ENCODE measurements around the gene KDM2B.
"Not testable (repeated sequence)": the region's sequence is repeated elsewhere in the genome, so short reads cannot be mapped to it uniquely, and the experiment has no call there.

The KDM2B gene

DNA sequence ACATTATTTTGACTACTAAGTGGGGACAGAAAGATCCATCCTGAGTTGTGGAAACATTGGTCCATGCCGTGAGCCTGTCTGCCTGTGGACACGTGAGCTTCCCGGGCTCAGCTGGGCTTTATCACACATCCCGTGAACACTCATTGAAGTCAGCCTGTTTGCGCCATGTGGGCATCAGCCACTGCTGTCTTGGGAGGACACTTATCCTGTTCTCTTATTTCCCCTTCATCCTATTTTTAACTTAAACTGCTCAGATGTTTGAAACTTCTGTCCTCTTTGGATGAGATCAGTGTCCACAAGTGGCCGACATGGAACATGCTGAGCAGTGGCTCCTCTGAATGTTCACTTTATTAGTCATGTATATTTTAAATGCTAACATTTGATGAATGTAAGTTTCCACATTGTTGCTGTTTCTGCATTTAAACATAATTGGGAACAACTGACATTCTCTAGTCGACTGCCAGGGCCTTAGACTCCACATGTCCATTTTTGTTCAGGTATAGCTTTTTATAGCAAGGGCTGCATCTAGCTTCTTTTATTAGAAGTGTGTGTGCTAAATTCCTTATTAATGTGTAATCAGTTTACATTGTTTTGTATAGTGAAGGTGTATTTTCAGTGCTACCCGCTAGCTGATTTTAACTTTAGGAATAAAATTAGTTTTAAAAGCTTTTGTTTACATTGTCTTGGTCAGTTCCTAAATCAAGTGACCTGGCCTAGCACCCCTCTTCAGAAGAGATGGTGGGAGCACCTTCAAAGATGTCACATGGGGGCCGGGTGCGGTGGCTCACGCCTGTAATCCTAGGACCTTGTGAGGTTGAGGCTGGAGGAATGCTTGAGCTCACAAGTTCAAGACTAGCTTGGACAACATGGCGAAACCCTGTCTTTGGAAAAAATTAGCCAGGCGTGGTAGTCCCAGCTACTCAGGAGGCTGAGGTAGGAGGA, 156.9 kb downstream of the KDM2B start:
- DNase-seq: no peak

DNA sequence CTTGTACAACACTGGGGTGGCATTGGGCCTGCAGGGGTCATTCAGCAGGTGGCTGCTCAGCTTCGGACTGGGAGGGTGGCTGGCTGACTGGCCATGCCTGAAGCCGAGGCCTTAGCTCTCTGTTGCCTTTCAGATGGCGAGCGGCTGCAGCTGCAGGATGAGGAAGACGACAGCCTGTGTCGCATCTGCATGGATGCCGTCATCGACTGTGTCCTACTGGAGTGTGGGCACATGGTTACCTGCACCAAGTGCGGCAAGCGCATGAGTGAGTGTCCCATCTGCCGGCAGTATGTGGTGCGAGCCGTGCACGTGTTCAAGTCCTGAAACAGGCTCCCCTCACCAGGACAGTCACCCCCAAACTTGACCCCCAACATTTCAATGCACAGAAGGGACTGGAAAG, 157.6 kb downstream of the KDM2B start:
- DNase-seq: no peak

DNA sequence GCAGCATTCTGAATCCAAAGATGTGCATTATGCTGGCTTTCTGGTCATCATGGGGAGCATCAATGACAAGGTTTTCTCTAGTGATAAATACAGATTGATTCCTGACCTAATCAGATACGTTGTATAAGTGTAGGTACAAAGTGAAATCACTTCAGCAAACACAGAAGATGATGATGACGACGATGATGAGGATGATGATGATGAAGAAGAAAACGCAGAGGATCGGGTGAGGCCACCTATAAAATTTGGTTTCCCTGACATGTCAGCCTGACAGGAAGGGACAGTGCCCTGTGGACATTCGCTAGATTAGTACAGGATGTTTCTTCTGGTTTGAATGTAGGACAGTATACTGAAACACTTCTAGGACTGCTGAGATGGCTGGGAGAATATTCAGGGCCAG, 160.7 kb downstream of the KDM2B start:
- DNase-seq: no peak

DNA sequence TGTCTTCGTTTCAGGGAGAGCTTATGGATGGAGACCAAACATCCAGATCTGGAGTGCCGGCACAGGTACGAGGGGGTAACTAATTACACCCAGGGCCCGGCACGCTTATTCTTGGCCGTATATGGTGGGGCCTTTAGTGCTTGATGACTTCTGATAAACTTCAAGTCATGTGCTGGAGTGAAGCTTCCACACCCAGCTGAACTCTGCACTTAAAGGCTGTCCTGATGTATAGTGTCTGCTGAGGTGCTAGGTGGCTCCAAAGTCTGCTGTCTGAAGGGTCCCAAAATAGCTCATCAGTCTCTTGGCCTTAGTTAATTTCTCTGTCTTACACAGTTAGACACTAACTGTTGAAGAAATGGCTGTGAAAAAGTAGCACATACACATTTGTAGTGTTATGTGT, 163.0 kb downstream of the KDM2B start:
- DNase-seq: no peak

DNA sequence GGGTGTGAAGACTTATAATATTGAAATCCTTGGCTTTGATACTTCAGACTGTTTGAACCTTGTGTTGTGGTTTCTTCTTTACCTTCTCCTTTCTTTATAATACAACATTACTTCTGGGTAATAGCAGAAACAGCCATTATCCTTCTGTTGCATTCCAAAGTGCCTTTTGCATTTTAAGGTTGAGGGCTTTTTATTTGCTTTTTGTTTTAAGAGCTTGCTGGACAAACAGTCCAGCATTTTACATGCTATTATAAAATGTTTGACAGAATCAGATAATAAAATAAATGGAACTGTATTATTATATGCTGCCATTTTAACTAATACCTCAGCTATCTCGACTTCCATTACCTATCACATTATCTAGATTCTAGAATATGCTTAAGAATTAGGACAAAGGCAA, 166.9 kb downstream of the KDM2B start:
- DNase-seq: no peak

DNA sequence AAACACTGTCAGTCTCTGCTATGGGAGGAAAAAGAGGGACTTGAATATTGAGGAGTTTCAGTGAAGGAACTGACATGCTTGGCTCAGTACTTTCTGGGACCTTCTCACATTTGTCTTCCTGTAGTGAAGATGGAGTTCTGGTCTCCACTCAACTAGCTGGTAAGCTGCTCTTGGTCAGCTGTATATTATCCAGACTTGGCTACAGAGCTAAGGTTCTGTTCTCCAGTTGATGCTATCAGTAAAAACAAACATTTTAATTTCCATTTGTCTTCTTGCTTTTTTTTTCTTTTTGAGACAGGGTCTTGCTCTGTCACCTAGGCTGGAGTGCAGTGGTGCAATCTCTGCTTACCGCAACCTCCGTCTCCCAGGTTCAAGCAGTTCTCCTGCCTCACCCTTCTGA, 175.6 kb downstream of the KDM2B start:
- DNase-seq: no peak

DNA sequence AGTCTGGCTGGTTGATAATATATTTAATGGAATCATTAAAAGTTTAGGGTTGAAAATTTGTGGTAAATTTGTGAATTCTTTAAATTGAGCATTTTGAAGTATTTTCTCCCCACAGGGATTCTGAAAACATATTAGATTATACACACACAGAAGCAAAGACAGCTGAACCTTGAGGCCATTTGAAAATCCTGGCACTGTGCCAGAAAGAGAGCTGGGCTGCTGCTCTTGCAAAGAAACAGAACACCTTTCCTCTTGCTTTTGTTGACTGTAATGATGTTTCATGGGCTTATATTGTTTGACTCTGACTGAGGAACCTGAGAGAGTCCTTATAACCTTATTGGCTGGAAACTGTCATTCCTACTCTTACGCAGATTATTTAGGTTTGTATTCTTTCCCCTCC, 176.1 kb downstream of the KDM2B start:
- no peak for DNase-seq

DNA sequence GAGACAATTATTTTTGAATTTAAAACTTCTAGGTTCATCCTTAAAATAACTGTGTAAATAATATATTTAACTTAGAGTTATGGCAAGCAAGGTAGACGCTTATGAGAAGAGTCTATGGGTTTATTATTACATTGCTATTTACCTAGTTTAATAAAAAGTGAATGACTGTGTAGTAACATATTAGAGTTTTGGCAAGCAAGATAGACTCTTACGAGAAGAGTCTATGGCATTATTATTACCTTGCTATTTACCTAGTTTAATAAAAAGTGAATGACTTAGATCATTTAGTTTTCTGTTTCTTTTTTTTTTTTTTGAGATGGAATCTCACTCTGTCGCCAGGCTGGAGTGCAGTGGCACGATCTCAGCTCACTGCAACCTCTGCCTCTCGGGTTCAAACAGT, 177.1 kb downstream of the KDM2B start:
- no peak for DNase-seq

DNA sequence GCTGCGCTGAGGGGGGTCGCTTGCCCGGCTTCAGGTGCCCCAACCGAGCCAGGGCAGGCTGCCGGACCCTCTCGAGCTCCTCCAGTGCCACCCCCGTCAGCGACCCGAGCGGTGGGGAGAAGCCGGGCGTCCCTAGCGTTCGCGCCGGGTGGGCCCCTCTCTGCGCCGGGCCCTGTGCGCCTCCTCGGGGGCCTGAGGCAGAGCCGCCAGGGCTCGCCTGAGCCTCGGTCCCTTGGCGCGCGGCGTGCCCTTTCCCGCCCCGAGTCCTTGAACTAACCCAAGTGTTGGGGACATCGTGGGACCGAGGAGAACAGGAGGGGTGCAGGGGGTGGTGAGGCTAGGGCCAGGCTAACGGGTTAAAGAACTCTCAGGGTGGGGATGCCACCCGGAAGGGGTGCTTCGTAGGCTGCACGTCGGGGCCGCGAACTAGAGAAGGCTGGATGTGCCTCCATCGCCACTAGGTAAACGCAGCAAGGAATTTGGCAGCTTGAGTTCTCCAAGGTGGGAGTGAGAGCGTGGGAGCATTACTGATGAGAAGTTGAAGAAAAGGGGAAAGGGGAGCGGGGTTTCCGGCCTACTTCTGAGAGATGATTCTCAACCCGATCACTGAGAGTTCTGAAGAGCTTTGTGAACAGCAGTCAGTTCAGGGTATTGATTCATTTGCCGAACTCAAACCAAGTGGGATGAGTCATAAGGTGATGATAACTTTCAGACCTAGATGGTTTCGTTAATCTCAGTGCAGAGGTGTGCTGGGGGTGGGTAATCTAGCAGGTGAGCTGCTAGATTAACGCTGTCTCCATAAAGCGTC, 180.3 kb downstream of the KDM2B start:
- peak in 1 of 2 experiments; percentile 19 for DNase-seq

DNA sequence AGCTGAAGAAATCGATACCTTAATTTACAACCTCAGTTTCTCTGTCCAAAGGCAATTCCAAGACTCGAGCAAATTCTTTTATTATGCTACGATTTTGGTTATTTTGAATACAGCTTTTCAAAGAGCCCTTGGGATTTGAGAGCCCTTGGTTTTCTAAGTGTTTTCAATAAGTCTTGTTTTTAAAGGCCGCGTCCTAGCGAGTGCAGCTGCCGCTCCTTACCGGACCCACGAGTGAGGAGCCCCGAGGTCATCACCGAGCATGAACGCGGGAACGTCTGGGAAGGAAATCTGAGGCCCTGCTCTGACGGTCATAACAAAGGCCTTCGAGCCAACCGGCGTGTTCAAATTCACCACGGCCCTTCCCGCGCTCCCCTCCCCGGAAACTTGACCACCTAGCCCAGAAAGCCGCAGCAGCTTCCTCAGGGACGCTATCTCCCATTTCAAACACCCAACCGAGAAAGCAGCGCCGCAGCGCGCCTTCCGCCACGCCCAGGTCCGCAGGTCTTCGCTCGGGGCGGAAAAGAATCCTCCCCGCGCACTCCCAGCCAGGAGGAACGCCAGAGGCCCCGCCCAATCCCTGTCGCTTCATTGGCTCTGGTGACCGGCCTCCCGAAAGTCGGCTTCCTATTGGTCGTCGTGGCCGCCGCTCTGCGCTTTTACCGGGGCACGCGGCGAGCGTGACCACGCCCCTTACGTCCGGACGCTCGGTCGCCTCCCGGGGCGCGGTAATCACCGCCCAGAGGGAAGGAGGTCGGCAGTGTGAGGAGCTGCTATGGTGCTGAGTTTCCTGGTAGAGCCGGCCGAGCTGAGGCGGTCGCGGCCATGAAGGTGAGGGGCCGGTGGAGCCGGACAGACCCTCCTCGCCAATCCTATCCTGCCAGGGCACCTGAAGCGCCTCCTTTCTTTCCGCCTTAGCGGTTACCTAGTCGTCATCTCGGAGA, 181.2 kb downstream of the KDM2B start, which contains the start of gene RNF34:
RNF34 (plus strand) TSS at position 728 of the 941 bp plus-strand sequence; CDS start at position 823, 95 bp downstream.
- peak; percentile 98 for DNase-seq

DNA sequence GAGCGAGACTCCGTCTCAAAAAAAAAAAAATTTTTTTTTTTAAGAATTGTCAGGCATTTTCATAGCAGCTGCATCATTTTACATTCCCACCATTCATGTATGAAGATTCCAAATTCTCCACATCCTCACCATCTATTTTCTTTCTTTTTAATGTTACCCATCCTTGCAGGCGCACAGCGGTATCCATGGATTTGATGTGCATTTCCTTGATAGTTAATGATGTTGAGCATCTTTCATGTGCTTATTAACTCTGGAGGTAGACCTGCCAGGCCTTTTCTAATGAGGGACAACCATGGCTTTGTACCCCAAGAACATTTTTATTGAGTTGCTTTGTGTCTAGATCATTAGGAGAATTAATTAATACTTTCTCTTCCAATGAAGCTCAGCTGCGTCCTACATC, 182.5 kb downstream of the KDM2B start:
- no peak for DNase-seq

DNA sequence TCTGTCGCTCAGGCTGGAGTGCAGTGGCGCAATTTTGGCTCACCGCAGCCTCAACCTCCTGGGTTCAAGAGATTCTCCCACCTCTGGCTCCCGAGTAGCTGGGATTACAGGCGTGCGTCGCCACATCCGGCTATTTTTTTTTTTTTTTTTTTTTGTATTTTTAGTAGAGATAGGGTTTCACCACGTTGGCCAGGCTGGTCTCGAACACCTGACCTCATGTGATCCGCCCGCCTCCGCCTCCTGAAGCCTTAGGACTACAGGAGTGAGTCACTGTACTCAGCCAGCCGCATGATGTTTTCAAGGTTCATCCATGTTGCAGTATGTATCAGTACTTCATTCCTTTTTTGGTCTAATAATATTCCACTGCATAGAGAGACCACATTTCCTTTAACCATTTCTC, 183.3 kb downstream of the KDM2B start:
- DNase-seq: no peak

DNA sequence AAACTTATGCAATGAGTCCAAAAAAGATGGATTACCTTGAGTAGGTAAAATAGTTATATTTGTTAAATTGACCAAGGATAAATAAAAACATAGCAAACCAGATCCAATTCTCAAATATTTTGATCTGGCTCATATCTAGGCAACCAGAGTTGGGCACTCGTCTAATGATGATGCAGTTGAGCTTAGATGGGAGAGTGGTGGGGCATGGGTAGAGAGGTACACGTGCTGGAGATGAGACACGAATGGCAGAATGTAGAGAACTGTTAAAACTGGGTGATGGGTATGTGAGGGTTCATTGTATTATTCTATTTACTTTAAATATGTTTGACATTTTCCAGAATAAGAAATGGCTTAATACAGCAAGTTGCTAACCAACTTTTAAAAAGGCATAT, 188.5 kb downstream of the KDM2B start:
- DNase-seq: no peak

DNA sequence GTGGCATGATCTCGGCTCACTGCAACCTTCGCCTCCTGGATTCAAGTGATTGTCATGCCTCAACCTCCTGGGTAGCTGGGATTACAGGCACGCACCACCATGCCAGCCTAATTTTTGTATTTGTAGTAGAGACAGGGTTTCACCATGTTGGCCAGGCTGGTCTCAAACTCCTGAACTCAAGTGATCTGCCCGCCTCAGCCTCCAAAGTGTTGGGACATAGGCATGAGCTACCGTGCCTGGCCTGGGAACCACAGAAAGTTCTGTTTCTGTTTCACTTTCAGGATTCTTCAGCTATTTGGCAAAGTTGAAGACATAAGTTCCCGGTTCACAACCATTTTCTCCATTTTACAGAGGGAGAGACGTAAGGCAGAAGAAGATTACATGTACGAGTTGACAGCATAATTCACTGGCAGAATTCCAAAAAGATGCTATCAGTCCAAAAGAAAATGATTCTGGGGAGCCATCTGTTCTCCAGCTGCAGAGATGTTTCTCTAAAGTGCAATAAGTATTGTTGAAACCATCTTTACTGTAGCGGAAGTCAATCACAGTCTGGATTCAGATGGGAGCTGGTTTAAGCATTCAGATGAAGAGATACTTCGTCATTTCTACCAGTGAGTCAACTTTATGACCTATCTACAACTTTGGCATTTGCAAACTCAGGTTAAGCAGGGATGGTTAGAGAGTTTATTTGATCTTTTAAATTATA, 189.1 kb downstream of the KDM2B start:
- DNase-seq: no peak

DNA sequence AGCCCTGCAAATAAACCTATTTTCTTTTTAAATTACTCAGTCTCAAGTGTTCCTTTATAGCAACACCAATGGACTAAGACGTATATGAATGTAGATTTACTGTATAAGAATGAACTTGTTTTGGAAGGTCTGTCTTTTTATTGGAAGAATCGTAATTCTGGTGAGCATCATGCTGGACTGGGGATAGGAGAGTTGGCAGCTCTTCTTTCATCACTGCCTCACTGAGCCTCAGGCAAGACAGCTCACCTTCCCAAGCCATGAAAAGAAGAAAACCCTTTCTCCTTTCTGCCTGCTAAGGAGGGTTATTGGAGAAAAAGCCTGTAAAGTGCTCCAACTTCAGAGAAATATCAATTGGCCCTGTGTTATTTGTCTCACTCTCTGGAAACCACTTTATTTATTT, 190.0 kb downstream of the KDM2B start:
- no peak for DNase-seq

DNA sequence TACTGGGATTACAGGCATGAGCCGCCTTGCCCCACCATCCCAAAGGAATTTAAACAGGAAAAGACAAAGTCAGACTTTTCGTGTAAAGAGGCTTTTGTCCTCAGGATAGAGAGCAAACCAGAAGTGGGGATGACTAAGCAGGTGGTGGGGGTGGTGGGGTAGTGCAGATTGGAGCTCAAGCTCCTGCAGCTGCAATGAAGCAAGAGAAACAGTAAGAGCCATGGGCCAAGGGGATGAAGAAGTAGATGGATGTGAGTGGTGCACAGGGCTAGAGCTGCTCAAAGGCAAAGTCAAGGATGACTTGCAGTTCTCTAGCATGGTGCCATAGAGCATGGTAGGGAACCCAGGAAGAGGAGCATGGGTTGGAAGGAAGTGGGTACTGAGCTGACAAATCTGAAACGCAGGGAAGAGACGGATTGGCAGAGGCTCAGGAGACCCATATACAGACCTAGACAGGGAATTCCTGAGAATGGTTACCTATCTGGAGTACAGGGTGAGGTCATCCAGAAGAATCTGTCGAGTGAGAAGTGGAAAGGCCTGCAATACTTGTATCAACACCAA, 192.3 kb downstream of the KDM2B start:
- peak; percentile 84 to 85 for DNase-seq

DNA sequence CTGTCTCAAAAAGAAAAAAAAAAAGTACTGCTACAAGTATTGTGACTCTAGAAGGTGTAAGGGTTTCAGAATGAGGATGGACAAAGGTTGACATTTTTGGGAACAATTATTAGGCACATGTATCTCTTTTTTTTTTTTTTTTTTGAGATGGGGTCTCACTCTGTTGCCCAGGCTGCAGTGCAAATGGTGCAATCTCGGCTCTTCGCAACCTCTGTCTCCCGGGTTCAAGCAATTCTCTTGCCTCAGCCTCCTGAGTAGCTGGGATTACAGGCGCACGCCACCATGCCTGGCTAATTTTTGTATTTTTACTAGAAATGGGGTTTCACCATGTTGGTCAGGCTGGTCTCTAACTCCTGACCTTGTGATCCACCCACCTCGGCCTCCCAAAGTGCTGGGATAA, 195.9 kb downstream of the KDM2B start:
- not testable (repeated sequence) for DNase-seq

DNA sequence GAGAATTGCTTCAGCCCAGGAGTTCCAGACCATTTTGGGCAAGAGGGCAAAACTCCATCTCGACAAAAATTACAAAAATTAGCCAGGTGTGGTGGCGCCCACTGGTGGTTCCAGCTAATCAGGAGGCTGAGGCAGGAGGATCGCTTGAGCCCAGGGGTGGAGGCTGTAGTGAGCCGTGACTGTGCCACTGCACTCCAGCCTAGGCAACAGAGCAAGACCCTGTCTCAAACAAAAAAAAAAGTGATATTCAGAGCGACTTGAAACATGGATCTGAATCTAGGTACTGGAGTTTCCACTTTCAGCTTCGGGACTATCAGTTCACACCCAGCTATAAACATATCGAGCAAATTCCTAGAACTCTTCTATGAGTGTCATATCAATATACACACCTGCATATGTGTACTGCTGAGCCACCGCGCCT, 197.2 kb downstream of the KDM2B start:
- no peak for DNase-seq

DNA sequence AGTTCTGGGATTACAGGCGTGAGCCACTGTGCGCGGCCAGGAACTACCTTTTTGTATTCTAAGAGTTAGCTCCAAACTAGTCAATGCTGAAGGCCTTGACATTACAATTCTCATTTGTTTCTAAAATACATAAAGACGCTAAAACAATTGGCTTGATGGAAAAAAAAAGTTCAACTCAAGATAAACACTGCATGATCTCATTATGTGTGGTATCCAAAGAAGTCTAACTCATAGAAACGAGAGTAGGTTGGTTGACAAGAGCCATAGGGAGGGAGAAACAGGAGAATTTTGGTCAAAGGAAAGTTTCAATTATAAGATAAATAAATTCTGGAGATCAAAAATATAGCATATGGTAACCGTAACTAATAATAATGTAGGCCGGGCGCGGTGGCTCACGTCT, 200.9 kb downstream of the KDM2B start:
- DNase-seq: no peak

All from AML-193 (cell line).